Astrocyte of the hippocampus (primary cell): Measurements from ENCODE around the gene ARHGAP1.

ENCODE experiments used
- DNase-seq: peaks from one replicate; pipeline ENCODE4 v3.0.0; 2011; ENCODE audit warnings: low read depth, low spot score

ARHGAP1 gene

GRCh38 chr11:46694072-46694471 lies 6.3 kb downstream of the ARHGAP1 start:
- no peak for DNase-seq

- DNase-seq = peak; percentile 71
These were observed 6.8 kb downstream of the ARHGAP1 start for GRCh38 chr11:46693597-46694012.

GRCh38 chr11:46692450-46692849 lies 8.0 kb downstream of the ARHGAP1 start:
- DNase-seq = no peak

DNA sequence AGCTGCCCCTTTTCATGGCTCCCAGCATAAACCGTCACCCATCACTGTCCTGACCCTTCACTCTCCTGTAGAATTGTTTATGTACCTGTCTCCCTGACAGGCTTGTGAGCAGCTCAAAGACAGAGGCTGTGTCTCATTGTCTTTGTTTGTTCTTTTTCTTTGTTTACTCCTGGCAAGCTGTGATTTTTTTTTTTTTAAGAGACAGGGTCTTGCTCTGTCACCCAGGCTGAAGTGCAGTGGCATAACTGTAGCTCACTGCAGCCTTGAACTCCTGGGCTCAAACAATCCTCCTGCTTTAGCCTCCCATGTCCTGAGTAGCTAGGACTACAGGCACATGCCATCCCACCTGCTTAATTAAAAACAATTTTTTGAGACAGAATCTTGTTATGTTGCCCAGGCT lies 9.7 kb downstream of the ARHGAP1 start:
- no peak for DNase-seq

- DNase-seq = peak; percentile 68
These were observed 13.3 kb downstream of the ARHGAP1 start for GRCh38 chr11:46686886-46687795.

DNA sequence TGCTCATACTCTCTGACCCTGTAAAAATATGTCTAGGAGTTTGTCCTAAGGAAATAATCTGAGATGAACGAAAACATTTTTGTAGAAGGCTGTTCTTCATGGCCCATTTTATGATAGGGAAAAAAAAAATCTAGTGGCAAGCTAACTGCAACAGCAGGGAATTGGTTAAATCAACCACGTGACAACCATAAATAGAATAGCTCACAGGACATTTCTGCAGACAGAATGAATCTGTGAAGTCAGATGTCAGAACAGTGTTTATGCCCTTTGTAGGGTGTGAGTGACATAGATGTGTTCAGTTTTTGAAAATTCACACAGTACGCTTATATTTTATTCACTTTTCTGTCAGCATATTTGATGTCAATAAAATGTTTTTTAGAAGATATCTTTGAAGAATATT lies 16.1 kb downstream of the ARHGAP1 start:
- DNase-seq = no peak

GRCh38 chr11:46682773-46683752 lies 17.4 kb downstream of the ARHGAP1 start:
- DNase-seq = peak; percentile 47

- no peak for DNase-seq
These were observed 18.6 kb downstream of the ARHGAP1 start for GRCh38 chr11:46681814-46682213.

DNA sequence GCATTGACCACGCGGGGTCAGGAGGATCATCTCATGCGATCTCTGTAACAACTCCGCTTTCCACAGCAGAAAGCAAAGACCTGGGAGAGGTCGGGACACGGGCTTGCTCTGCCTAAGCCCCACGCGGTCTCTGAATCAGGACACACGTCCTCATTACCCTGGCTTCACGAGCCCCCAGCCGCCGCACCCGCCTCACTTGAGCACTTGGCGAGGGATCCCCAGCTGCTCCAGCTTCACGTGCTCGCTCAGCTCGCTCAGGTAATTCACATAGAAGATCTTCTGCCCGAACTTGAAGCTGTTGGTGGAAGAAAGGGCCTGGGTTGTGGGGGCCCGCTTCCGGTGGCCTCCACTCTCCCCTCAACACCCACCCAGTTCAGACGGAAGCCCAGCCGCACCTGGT lies 19.6 kb downstream of the ARHGAP1 start:
- DNase-seq = no peak

DNA sequence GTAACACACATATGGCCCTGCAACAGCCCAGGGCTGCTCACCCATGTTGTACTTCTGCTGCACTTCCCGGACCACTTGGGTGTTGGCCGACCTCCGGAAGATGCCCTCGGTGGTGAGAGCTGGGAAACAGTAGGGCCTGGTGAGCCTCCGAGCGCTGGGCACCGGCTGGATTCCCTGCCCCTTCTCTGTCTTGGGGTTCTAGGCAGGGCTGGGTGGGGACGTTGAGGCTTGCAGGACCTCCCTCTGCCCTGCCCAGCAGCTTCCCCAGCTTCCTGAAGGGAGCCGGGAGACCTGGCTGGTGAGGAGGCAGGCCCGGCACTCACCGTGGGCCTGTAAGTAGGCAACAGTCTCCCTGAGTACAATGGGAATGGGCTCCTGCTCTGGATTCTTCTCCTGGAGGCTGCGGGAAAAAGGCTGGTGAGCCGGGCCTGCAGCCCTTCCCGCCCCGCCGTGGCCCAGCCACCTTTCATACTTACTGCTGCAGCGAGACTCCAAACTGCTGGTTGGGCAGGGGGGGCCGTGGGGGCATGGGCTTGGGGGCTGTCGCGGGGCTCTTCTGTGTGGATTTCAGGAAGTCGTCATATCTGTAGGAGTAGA lies 20.2 kb downstream of the ARHGAP1 start:
- no peak for DNase-seq

- no peak for DNase-seq
These were observed 20.9 kb downstream of the ARHGAP1 start for GRCh38 chr11:46679241-46680163.

- no peak for DNase-seq
These were observed 21.7 kb downstream of the ARHGAP1 start for GRCh38 chr11:46678741-46679130.

DNA sequence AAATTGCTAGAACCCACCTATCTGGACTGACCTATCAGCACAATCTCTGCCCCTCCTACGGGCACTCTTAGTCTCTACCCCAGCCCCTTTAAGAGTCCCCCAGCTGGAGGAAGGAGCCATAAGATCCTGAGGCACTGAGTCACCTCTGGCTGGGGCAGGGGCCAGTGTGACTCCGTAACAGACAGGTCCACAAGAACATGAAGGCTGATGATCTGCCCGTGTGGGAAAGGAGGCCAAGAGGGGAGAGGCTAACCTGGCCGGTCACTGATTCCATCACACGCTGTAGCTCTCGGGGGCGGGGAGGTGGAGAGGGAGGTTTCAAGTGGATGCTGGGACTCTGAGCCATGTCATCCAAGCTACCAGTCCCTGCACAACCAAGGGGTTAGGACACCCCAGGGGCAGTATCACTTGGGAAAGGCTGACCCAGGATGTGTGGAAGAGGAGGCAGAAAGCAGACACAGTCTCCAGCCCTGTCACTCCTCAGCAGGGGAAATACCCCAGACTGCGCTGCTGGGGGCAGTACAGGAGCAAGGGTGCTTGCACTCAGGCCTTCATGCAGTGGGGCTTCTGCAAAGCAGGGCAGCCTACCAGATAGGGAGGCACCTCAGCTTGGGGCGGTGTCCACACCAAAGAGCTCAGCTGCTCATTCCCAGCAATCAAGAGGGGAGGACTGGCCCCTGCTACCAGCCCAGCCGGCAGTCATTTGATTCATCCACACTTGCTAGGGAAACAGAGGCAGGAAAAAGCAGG lies 22.3 kb downstream of the ARHGAP1 start:
- DNase-seq = peak; percentile 34

- no peak for DNase-seq
These were observed 23.2 kb downstream of the ARHGAP1 start for GRCh38 chr11:46677169-46677568.

GRCh38 chr11:46676436-46677158 lies 23.8 kb downstream of the ARHGAP1 start:
- DNase-seq = no peak

GRCh38 chr11:46675949-46676348 lies 24.5 kb downstream of the ARHGAP1 start:
- DNase-seq = no peak

DNA sequence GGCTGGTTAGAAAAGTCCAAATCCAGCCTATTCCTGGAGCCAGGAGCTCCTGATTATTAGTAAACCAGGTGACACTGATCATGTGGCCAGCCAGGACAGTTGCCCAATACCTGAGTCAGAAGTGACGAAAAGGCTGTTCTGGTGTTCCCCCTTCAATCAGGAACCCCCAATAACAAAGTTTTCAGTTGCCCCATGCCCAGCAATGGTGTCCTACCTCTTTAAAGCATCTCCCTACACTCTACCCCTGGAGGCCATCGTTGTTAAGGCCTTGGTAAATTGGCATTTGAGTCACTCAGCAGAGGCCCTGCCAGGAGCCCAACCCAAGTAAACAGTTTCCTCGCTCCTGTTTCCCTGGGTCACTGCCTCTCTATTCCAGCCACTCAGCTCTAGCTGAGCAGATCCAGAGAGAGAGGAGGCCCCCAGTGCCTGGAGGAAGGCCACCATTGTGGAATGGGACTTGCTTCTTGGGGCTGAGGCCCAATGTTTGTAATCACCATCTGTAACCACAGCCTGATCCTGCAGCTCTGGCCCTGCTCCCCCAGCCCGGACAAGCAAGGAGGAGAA lies 25.0 kb downstream of the ARHGAP1 start:
- DNase-seq = peak; percentile 73

GRCh38 chr11:46674463-46675287 lies 25.7 kb downstream of the ARHGAP1 start:
- DNase-seq = no peak
